K562 (cell line): ENCODE results near the gene RSRP1. TPM values are rescaled to one million over a fixed set of nuclear protein-coding genes. Genes with fewer than 3 reads are reported as not detected.
"Not testable (repeated sequence)": the region's sequence is repeated elsewhere in the genome, so short reads cannot be mapped to it uniquely, and the experiment has no call there.

ENCODE experiments used
- ATAC-seq: fragments of 200-7000 bp; cut with Tn5 transposase; 3 replicates; pipeline ENCODE4 v1.9.1; 2020; ENCODE audit warnings: moderate library complexity
- BruUV-seq: library from RNA; stranded (reverse); fragments of 400-500 nt; replicated peaks from 2 replicates; lab custom pipeline; 2021; lab: Mats Ljungman, UMichigan
- CTCF ChIA-PET: fragments of 300-600 bp; formaldehyde crosslinking; extraction: SDS; loops from one replicate; lab custom pipeline; 2021; ENCODE audit warnings: low intra/inter-chr PET ratio; lab: Yijun Ruan, JAX
- POLR2A ChIA-PET: fragments of 300-600, 350-650 bp; sonication (Branson Sonifier 250); formaldehyde crosslinking; extraction: SDS; loops from one replicate; lab custom pipeline; 2021; ENCODE audit warnings: antibody characterized with exemption, inconsistent platforms; lab: Yijun Ruan, JAX
- DNase-seq, 4 experiments: peaks; one replicate each; pipeline versions ENCODE4 v3.0.0 to v3.0.0-alpha.2; 2011 to 2018; ENCODE audit warnings: low spot score in 3 of 4, mixed read lengths in 3 of 4; ENCODE audit errors: extremely low read depth in 1 of 4
- FAIRE-seq: peaks from 2 replicates; lab custom pipeline; 2011; peaks lifted over from hg19 to GRCh38; lab: Jason Lieb, UNC
- H2AFZ ChIP-seq: 2 replicates; pipeline ENCODE4 v1.6.0; 2011; ENCODE audit warnings: low read depth, low read length, control low read depth, inconsistent platforms
- H3K27ac ChIP-seq: fragments of 200-600 bp; 3 replicates; pipeline ENCODE4 v1.8.0; 2011; ENCODE audit warnings: low read depth, mild to moderate bottlenecking, control low read depth, inconsistent platforms, low read length, moderate library complexity, mixed read lengths; ENCODE audit errors: extremely low read depth
- H3K27me3 ChIP-seq, 2 experiments: fragments of 300-600 bp in 1 of 2; 2 replicates in 1 of 2; 3 replicates in 1 of 2; pipeline versions ENCODE4 v1.6.0 to v1.8.0; 2011; ENCODE audit warnings: inconsistent platforms in 2 of 2, low read length in 2 of 2, mild to moderate bottlenecking in 1 of 2, mixed read lengths in 1 of 2, moderate library complexity in 1 of 2; ENCODE audit not compliant: control insufficient read depth in 2 of 2, insufficient read depth in 2 of 2
- H3K36me3 ChIP-seq: fragments of 300-600 bp; 3 replicates; pipeline ENCODE4 v1.8.0; 2011; ENCODE audit warnings: mild to moderate bottlenecking, low read length, inconsistent platforms; ENCODE audit not compliant: control insufficient read depth, insufficient read depth
- H3K4me1 ChIP-seq, 2 experiments: fragments of 200-600 bp in 1 of 2; replicated peaks in 1 of 2; 2 replicates in 1 of 2; 3 replicates in 1 of 2; pipeline versions ENCODE4 v1.5.1 to v1.8.0; 2011; ENCODE audit warnings: inconsistent platforms in 2 of 2, low read length in 2 of 2, mild to moderate bottlenecking in 1 of 2, mixed read lengths in 1 of 2, moderate library complexity in 1 of 2; ENCODE audit not compliant: control insufficient read depth in 2 of 2, insufficient read depth in 2 of 2
- H3K4me2 ChIP-seq: 2 replicates; pipeline ENCODE4 v1.6.1; 2011; ENCODE audit warnings: low read length, control low read depth, inconsistent platforms, mixed read lengths; ENCODE audit not compliant: insufficient read depth
- H3K4me3 ChIP-seq: fragments of 200-600 bp; sonication (generic), shearing (Covaris generic); 2 replicates; pipeline ENCODE4 v1.5.1; 2016; ENCODE audit warnings: control low read depth, inconsistent platforms
- H3K79me2 ChIP-seq: fragments of 200-600 bp; 3 replicates; pipeline ENCODE4 v1.8.0; 2011; ENCODE audit warnings: low read length, inconsistent platforms; ENCODE audit not compliant: control insufficient read depth, insufficient read depth
- H3K9ac ChIP-seq, 2 experiments: 2 replicates each; pipeline versions ENCODE4 v1.6.0 to v1.6.1; 2011; ENCODE audit warnings: low read depth in 2 of 2, low read length in 2 of 2, control low read depth in 1 of 2, inconsistent platforms in 1 of 2, mild to moderate bottlenecking in 1 of 2, mixed read lengths in 1 of 2; ENCODE audit not compliant: insufficient read depth in 1 of 2
- H3K9me1 ChIP-seq: one replicate; pipeline ENCODE4 v1.6.0; 2011; ENCODE audit warnings: inconsistent platforms, mild to moderate bottlenecking, low read length, moderate library complexity; ENCODE audit not compliant: control insufficient read depth, insufficient read depth
- H3K9me3 ChIP-seq: replicated peaks from 2 replicates; pipeline ENCODE4 v1.5.1; 2011; ENCODE audit warnings: low read depth, low read length, inconsistent platforms; ENCODE audit not compliant: control insufficient read depth, insufficient read depth
- H4K20me1 ChIP-seq: replicated peaks from 2 replicates; pipeline ENCODE4 v1.6.1; 2011; ENCODE audit warnings: low read length, inconsistent platforms, mixed read lengths; ENCODE audit not compliant: control insufficient read depth, insufficient read depth
- CTCF ChIP-seq, 3 experiments: IDR thresholded peaks in 2 of 3; conservative IDR thresholded peaks in 1 of 3; 2 replicates each; pipeline ENCODE4 v1.5.1; 2011 to 2012; ENCODE audit warnings: low read length in 3 of 3, mild to moderate bottlenecking in 3 of 3, control low read depth in 2 of 3, improper control_type of control experiment in 1 of 3, inconsistent platforms in 1 of 3, low read depth in 1 of 3, mixed read lengths in 1 of 3, moderate library complexity in 1 of 3; ENCODE audit not compliant: insufficient read depth in 2 of 3
- HDAC1 ChIP-seq, 2 experiments: fragments of 450-650 bp; IDR thresholded peaks; 2 replicates each; pipeline ENCODE4 v1.6.1; 2016 to 2017; ENCODE audit warnings: inconsistent platforms in 1 of 2, mild to moderate bottlenecking in 1 of 2, moderate library complexity in 1 of 2
- L3MBTL2 ChIP-seq: fragments of 450-650 bp; IDR thresholded peaks from 2 replicates; pipeline ENCODE4 v1.6.1; 2016; ENCODE audit warnings: mild to moderate bottlenecking, moderate library complexity
- MGA ChIP-seq: fragments of 450-650 bp; IDR thresholded peaks from 2 replicates; pipeline ENCODE4 v1.6.1; 2016; ENCODE audit warnings: mild to moderate bottlenecking, moderate library complexity
- NRF1 ChIP-seq, 2 experiments: fragments of 450-650 bp; IDR thresholded peaks in 1 of 2; conservative IDR thresholded peaks in 1 of 2; 2 replicates each; pipeline ENCODE4 v1.6.1; 2014; ENCODE audit warnings: mild to moderate bottlenecking in 2 of 2
- WGBS: fragments of 100-300 bp; shearing (Covaris generic); methylation state at CpG from one replicate; pipeline ENCODE4 v1.1.6; 2016; ENCODE audit warnings: low coverage, mixed read lengths; ENCODE audit not compliant: insufficient coverage; ENCODE audit errors: missing lambda C conversion rate; 5-methylcytosine and 5-hydroxymethylcytosine counted together
- in situ Hi-C: fragments of 300-500 bp; cut with MboI; formaldehyde crosslinking; loops from 4 replicates; pipeline ENCODE4 v1.15.0; 2018; ENCODE audit warnings: inconsistent platforms, mixed read lengths
- intact Hi-C: fragments of 100-400 bp; cut with micrococcal nuclease; formaldehyde crosslinking; loops from 2 replicates; pipeline ENCODE4 v1.14.2; 2022
- polyA plus RNA-seq, 8 experiments: library from polyadenylated mRNA; depleted of rRNA in 4 of 8; stranded (reverse) in 5 of 8; unstranded in 3 of 8; fragments of >200 nt; fragmentation: Nextera tagmentation in 2 of 8; fragmentation: Illumina TruSeq in 1 of 8; extraction: Ambion mirVana in 2 of 8; extraction: Trizol in 1 of 8; gene quantifications; 2 replicates each; pipeline versions ENCODE4 v1.2.1 to v1.2.3, GENCODE V29; 2011 to 2014; ENCODE audit warnings: inconsistent platforms in 1 of 8, missing spikeins in 1 of 8
- total RNA-seq, 7 experiments: library from RNA; depleted of rRNA in 6 of 7; stranded (reverse); fragments of >200 nt in 6 of 7; fragmentation: Illumina TruSeq in 2 of 7; extraction: Trizol in 2 of 7; gene quantifications; 2 replicates each; pipeline versions ENCODE4 v1.2.1 to v1.2.3, GENCODE V29; 2011 to 2021; ENCODE audit warnings: low replicate concordance in 1 of 7

Gene RSRP1
- total and polyA plus RNA-seq, 9 of the 15 experiments (the other 6 are each of a cell fraction or from before 2014, with no cell fraction given), result 27.2 to 283 (median 146) TPM

- H3K79me2 ChIP-seq, BruUV-seq, intact Hi-C loops, DNase-seq, H3K9me1 ChIP-seq, H3K27me3 ChIP-seq, in situ Hi-C loops, POLR2A ChIA-PET, CTCF ChIA-PET, H3K4me1 ChIP-seq, H3K9me3 ChIP-seq, H4K20me1 ChIP-seq, H3K36me3 ChIP-seq, FAIRE-seq: not testable (repeated sequence)
- H2AFZ ChIP-seq, result peak overlapping the region; percentile 63; the same call in 1 of the 2 replicates
- WGBS, result 0% methylated on average over 4 of the region's 45 CpGs
- H3K9ac ChIP-seq, result peak overlapping the region; percentile 61 to 79
- peak overlapping the region; percentile 69 for H3K27ac ChIP-seq
- peak overlapping the region; percentile 50 for H3K4me3 ChIP-seq
- ATAC-seq, result peak; percentile 91
- H3K4me2 ChIP-seq, result peak overlapping the region; percentile 79
- TF ChIP-seq L3MBTL2 (0 out of 2 replicates have a peak, but pooled peaks have one; percentile 36), HDAC1 (IDR thresholded peaks at IDR 0.05) (0 out of 4 replicates have a peak, but pooled peaks of 1 of the 2 experiments have one; percentile 31), CTCF (IDR thresholded peaks at IDR 0.05 in 2 of 3, conservative IDR thresholded peaks at IDR 0.05 in 1 of 3; ENCODE audit: insufficient read depth in 2 of 3, low read depth in 1 of 3, low read length in 3 of 3) (peak in 1 of 3 experiments; percentile 25; a peak in 1 of 6 replicates), MGA (0 out of 2 replicates have a peak, but pooled peaks have one; percentile 23), NRF1 (conservative IDR thresholded peaks at IDR 0.05 in 1 of 2, IDR thresholded peaks at IDR 0.05 in 1 of 2) (peak; percentile 17 to 45; a peak in 2 of 4 replicates)
Measured at GRCh38 chr1:25266554-25267287, 19.5 kb upstream of the RSRP1 start.
